ENCODE measurements around the gene GTF3C5.
"Not testable (repeated sequence)": the region's sequence is repeated elsewhere in the genome, so short reads cannot be mapped to it uniquely, and the experiment has no call there.

The GTF3C5 gene

DNA sequence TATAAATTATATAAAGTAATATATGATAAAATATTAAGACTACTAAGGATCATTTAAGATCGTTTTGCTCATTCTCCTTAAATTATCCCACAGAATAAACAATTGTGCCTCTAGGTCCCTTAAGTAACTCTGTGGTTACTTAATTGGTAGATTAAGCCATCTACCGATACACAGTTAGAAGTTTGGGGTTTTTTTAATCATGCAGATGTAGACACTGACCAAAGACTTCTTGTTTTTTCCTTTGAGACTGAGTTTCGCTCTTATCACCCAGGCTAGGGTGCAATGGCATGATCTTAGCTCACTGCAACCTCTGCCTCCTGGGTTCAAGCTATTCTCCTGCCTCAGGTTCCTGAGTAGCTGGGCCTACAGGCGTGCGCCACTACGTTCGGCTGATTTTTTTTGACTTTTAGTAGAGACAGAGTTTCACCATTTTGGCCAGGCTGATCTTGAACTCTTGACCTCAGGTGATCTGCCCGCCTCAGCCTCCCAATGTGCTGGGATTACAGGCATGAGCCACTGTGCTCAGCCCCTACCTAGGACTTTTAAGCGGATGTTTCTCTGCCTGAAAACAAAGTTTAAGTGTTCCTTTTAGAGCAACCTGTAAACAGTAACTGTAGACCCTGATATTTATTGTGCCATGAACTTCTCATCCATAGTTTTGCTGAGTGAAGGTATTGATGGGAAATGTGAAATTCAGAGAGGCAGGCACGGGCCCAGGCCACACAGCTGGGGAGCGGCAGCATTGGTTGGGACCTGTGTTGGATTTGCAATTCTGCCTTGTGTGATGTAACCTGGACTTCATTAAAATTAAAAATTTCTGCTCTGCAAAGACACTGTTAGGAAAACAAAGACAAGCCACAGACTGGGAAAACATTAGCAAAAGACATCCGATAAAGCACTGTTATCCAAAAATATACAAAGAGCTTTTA lies 42.6 kb downstream of the GTF3C5 start:
- DNase-seq = no peak

DNA sequence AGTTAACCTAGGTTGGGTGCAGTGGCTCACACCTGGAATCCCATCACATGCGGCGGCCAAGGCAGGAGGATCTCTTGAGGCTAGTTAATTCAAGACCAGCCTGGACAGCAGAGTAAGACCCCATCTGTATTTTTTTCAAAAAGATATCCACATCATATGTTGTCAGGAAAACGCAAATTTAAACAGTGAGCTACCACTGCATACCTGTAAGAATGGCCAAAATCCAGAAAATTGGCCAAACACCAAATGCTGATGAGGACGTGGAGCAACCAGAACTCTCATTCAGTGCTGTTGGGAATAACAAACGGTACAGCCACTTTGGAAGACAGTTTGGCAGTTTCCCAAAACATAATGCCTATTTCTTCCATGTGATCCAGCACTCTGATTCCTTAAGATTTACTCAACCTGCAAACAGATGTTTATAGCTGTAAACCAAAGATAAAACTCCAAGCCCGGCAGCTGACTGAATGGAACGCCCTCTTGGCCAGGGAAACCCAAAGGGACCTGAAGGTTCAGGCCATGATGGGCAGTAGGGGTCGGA lies 43.4 kb downstream of the GTF3C5 start:
- DNase-seq = no peak

DNA sequence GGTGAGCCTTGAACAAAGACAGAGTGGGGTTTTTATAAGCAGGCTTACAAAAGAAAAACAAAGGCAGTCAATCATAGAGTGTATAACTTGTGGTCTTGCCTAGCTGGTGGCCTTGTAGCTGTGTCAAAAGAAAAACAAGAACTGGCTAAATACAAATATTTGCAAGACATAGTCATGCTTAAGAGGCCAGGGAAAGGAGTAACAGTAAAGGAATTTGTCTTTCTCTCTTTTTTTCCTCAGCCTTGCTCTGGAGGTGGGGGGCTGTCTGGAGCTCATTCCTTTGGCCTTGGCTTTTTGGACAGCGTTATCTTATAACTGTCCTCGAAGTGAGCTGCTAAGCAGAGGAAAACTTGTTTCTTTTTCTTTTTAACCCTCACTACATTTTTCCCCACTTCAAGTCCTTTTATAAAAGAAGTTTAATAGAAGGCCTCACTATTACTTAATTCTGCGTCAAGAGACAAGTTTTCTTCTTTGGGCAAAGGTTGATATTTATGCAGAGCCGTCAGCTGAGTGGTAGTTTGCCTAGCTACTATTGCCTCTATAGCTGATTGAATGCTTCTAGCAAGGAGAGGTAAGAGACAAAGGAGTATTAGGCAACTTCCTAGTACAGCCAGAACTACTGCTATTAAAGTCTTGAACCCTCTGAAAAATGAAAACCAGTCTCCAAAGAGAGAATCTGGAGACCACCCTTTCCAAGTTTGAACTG lies 45.3 kb downstream of the GTF3C5 start:
- DNase-seq = no peak

DNA sequence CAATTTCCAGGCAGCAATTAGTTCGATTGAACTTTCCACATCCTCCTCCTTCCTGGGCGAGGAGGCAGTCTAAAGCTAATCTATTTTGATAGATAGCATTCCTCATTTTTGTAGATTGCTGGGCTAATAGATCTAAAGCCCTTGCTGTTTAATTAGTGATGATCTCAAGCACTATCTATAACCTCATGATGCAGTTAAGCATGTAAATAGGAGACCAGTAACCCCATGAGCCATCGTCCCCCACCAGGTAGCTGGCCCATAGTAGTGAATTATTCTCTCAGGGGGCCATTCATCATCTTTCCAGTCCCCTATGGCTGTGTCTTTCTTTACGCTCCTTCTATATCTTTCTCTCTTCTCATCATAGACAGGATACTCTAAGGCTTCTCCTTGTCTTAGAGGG lies 45.9 kb downstream of the GTF3C5 start:
- DNase-seq = no peak

DNA sequence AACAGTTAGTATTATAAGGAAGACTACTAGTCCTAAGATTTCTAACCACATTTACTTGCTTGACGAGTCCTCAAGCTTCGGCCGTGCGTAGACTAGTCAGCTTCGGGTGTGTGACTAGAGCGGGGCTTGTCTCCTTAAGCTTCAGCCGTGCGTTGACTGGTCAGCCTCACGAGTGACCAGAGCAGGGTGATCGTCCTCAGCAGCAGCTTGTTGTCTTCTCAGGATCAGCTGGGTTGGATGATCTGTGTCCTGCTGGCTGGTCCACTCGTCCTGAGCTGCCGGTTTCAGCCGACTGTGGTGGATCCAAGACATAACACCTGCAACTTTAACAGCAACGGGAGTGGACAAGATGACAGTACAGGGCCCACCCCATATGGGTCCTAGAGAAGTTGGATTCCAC lies 47.7 kb downstream of the GTF3C5 start:
- DNase-seq = no peak

DNA sequence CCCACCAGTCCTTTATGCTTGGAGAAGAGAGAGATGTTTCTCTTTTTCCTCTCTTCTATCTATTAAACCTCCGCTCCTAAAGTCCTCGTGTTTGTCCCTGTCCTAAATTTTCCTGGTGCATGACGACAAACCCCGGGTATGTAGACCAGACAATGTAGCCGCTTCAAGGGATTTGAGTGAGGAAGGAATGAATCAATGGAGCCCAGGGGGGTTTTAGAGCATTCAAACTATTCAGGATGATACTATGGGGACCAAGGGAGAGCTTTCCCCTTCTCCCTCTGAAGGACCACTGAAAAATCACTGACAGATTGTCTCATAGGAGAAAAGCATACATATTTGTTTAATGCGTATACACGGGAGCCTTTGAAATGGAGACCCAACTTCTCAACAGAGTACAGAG lies 49.4 kb downstream of the GTF3C5 start:
- no peak for DNase-seq

DNA sequence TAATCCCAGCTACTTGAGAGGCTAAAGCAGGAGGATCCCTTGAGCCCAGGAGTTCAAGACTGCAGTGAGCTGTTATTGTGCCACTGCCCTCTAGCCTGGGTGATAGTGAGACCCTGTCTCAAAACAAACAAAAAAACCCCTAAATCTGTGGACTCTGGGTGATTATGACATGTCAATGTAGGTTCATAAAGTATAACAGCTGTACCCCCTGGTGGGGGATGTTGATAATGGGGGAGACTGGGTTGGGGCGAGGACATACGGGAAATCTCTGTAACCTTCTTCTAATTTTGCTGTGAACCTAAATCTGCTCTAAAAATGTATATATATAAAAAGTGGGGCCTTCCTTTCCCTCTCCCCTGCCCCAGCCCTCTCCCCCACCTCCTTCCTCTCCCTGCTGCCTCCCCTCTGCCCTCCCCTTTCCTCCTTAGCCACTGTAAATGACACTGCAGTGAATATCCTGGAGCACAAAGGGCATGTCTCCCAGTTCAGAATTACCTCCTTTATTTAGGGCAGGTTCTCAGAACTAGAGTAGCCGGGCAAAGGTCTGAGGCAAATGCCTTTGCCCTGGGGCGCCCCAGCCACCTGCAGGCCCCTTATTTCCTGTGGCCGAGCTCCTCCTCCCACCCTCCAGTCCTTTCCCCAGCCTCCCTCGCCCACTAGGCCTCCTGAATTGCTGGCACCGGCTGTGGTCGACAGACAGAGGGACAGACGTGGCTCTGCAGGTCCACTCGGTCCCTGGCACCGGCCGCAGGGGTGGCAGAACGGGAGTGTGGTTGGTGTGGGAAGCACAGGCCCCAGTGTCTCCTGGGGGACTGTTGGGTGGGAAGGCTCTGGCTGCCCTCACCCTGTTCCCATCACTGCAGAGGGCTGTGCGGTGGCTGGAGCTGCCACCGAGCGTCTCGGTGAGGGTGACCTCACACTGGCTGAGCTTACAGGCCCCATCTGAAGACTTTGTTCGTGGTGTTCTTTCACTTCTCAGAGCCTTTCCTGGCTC lies 50.3 kb downstream of the GTF3C5 start:
- DNase-seq = not testable (repeated sequence)

DNA sequence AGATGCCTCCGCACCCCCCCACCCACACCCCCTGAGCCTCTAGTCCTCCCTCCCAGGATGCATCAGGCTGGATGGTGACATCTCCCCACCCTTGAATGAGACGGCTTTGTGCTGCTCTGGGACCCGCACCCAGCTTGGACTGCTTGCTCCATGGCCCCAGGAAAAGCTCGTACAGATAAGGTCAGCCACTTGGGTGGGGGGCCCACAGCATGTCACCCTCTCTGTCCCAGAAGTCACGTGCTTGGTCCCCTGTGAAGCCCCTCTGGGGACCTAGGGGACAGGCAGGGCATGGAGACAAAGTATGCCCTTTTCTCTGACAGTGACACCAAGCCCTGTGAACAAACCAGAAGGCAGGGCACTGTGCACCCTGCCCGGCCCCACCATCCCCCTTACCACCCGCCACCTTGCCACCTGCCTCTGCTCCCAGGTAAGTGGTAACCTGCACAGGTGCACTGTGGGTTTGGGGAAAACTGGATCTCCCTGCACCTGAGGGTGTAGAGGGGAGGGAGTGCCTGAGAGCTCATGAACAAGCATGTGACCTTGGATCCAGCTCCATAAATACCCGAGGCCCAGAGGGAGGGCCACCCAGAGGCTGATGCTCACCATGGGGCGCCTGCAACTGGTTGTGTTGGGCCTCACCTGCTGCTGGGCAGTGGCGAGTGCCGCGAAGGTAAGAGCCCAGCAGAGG lies 51.3 kb downstream of the GTF3C5 start:
- peak; percentile 65 for DNase-seq

DNA sequence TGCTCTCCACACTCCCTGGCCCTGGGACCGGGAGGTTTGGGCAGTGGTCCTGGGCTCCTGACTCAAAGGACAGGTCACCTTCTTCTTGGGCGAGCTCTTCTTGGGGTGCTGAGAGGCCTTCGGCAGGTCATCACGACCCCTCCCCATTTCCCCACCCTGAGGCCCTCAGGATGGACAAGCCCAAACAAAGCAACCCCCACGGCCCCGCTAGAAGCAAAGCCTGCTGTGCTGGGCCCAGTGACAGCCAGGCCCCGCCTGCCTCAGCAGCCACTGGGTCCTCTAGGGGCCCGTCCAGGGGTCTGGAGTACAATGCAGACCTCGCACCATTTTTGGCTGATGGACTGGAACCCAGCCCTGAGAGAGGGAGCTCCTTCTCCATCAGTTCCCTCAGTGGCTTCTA lies 52.9 kb downstream of the GTF3C5 start:
- not testable (repeated sequence) for DNase-seq

DNA sequence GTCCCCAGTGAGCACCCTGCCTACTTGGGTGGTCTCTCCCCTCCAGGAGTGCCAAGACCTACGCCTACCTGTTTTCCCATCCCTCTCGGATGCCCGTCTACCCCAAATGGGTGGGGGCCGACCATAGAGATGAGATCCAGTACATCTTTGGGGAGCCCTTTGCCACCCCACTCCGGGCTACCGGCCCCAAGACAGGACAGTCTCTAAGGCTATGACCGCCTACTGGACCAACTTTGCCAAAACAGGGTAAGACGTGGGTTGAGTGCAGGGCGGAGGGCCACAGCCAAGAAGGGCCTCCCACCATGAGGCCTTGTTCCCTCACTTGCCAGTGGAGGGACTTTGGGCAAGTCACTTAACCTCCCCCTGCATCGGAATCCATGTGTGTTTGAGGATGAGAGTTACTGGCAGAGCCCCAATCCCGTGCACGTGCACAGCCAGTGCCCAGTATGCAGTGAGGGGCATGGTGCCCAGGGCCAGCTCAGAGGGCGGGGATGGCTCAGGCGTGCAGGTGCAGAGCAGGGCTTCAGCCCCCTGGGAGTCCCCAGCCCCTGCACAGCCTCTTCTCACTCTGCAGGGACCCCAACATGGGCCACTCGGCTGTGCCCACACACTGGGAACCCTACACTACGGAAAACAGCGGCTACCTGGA lies 55.5 kb downstream of the GTF3C5 start:
- not testable (repeated sequence) for DNase-seq

DNA sequence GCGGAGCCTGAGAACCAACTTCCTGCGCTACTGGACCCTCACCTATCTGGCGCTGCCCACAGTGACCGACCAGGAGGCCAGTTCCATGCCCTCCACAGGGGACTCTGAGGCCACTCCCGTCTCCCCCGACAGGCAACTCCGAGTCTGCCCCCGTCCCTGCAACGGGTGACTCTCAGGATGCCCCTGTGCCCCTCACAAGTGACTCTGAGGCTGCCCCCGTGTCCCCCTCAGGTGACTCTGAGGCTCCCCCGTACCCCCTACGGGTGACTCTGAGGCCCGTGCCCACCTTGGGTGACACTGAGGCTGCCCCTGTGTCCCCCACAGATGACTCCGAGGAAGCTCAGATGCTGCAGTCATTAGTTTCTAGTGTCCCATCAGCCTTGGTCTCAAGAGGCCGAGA lies 56.1 kb downstream of the GTF3C5 start:
- no peak for DNase-seq

DNA sequence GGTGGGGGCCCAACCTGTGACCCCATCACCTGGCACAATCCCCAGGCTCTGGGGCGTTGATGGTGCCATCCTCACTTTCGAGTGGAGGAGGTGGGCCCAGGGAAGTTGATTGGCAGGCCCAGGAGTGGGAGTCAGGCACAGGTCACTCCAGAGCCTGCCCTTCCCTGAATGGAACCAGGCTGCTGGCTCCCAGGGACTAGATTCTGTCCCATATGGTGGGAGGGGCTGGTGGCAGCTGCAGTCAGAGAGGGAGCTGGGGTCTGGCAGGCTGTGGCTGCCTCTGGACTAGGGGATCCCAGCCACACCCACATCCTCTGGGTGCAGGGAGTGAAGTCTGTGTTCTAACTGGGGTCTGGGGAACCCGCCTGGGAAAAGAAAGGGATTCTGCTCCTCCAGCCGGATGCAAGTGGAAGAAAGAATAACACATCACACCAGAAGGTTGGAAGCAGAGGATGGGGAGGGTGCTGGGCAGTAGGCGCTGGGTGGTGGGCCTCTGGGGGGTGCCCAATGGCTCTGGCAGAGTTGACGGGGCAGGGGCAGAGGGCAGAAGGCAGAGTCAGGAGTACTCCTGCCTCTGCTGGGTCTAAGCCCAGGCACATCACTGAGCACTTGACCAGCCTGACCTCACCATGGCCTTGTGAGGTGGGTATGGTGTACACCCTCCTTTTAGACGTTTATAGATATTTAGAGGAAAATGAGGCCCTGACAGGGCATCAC lies 56.8 kb downstream of the GTF3C5 start:
- no peak for DNase-seq

DNA sequence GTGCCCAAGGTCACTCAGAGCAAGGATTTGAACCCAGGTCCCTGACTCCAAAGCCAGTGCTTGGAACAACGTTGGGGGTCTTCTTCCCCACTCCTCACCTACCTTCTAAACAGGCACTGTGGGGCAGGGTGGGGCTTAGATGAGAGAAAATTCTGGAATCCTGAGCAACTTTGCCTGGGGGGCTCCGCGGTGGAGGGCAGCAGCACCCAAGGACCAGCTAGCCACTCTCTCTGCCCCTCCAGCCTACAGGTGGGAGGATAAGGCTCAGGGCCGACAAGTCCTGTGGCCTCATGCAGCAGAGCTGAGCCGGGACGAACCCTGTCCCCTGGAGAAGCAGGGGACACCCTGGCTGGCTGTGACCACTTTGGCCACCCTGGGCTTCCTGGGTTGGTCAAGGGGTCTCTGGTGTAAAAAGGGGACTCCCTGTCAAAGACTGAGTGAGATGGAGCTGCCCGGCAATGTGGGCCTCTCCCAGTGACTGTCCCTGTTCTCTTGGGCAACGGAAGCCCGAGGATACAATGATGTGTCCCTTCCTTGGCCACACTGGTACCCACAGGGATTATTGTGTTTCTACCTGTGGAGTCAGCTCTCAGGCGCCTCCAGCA lies 57.5 kb downstream of the GTF3C5 start:
- DNase-seq = no peak

DNA sequence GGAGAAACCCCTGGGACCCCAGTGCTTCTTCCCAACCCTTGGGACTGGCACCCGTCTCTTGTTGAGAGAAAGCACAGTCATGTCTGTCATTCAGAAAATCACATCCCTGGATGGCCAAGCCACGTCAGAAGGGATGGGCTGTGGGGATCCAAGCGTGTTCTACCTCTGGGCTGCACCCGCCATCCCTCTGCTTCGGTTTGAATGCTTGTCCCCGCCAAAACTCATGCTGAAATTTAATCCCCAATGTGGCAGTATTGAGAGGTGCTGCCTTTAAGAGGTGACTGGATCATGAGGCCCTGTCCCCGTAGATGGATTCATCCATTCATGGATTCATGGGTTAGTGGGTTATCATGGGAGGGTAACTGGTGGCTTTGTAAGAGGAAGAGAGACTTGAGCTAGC lies 58.0 kb downstream of the GTF3C5 start:
- DNase-seq = no peak

DNA sequence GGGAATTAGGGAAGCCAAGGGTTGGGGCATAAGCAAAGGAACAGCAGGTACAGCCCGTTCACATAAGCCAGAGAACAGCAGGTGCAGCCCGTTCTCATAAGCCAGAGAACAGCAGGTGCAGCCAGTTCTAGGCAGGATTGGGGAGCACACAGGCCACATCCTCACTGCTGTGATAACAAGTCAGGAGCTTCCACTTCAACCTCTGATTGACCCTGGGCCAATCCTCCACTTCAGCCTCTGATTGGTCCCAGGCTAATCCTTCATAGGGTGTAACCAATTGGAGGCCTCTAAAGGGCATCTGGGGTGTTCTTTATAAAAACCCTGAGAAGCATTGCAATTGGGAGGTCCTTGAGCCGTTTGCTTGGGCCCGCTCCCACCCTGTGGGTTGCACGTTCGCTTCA lies 58.5 kb downstream of the GTF3C5 start:
- DNase-seq = peak; percentile 71

DNA sequence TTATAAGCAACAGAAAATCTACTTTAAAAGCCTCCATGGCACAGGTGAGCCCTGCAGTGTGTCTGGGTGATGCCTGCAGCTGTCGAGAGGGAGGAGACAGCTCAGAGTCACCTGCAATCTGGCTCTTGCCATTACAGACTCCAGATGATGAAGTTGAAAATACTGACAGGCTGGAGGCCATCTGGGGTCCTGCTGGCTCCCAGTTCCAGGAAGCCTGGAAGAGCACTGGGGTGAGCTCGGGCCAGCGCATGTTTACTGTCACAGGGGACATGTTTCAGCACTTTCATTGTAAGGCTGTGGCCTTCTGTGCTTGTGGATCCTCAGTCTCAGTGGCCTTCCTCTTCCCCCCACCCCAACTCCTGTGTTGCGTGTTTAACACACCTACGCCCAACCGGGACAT lies 59.4 kb downstream of the GTF3C5 start:
- DNase-seq = no peak

DNA sequence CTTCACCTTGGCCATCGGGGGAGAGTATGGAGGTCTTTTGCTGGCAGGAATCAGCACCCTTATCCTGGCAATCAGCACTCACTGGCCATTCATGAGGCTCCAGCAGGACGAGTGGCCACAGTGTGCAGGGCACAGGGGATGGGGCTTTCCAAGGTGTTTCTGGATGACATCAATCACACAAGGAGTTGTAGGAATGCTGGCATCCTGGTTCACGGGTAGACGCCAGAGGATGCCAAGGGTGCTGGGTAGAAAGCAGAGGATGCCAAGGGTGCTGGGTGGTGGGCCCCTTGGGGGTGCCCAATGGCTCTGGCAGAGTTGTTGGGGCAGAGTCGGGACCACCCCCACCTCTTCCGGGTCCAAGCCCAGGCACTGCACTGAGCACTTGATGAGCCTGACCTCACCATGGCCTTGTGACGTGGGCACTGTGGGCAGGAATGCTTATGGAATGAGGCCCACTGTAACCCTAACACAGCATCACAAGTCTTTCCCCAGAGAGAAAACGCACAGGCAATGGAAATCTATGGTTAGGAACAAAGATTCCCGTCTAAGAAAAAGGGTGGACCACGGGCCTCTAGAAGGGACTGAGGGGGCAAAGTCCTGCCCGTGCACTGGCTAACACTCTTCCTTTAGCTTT lies 60.1 kb downstream of the GTF3C5 start:
- no peak for DNase-seq

DNA sequence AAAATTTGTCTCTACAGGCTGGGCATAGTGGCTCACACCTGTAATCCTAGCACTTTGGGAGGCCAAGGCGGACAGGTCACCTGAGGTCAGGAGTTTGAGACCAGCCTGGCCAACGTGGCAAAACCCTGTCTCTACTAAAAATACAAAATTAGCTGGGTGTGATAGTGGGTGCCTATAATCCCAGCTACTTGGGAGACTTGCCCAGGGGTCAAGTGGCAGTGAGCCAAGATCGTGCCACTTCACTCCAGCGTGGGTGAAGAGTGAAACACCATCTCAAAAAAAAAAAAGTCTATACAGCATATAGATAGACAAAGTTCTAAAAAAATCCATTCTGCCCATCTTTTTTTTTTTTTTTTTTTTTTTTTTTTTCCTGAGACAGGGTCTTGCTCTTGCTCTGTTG lies 63.6 kb downstream of the GTF3C5 start:
- not testable (repeated sequence) for DNase-seq

DNA sequence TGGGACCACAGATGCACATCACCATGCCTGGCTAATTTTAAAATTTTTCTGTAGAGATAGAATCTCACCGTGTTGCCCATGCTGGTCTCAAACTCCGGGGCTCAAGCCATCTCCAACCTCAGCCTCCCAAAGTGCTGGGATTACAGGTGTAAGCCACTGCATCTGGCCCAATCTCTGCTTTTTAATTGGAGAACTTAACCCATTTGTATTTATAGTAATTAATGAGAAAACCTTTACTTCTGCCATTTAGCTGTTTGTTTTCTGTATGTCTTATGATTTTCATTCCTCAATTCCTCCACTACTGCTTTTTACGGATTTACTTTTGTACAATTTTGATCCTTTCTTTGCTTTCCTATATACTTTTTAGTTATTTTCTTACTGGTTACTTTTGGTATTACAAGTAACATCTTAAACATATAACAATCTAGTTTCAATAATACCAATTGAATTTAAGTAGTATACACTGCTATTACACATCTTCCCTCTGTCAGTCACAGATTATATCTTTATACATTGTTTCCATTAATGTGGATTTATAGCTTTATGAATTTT lies 64.1 kb downstream of the GTF3C5 start:
- no peak for DNase-seq
